Endothelial cell (in vitro differentiated cells): ENCODE results near the gene NXF1. TPM values are rescaled to one million over a fixed set of nuclear protein-coding genes. Genes with fewer than 3 reads are reported as not detected.
"Not testable (repeated sequence)": the region's sequence is repeated elsewhere in the genome, so short reads cannot be mapped to it uniquely, and the experiment has no call there.

Experiments
- DNase-seq: peaks from one replicate; pipeline ENCODE4 v3.0.0; 2021; ENCODE audit warnings: low spot score
- H3K27ac Mint-ChIP-seq: one replicate; pipeline ENCODE4 v1.8.0; 2021; ENCODE audit warnings: mixed read lengths, inconsistent platforms; ENCODE audit not compliant: unreplicated experiment
- H3K27me3 Mint-ChIP-seq: one replicate; pipeline ENCODE4 v1.8.0; 2021; ENCODE audit warnings: mild to moderate bottlenecking, moderate library complexity, mixed read lengths, inconsistent platforms; ENCODE audit not compliant: unreplicated experiment
- H3K36me3 Mint-ChIP-seq: one replicate; pipeline ENCODE4 v1.8.0; 2021; ENCODE audit warnings: mild to moderate bottlenecking, low read depth, mixed read lengths, inconsistent platforms; ENCODE audit not compliant: unreplicated experiment
- H3K4me1 Mint-ChIP-seq: one replicate; pipeline ENCODE4 v1.8.0; 2021; ENCODE audit warnings: mild to moderate bottlenecking, mixed read lengths, inconsistent platforms; ENCODE audit not compliant: unreplicated experiment
- H3K4me3 Mint-ChIP-seq: one replicate; pipeline ENCODE4 v1.8.0; 2021; ENCODE audit warnings: mild to moderate bottlenecking, mixed read lengths, inconsistent platforms; ENCODE audit not compliant: unreplicated experiment
- H3K9me3 Mint-ChIP-seq: one replicate; pipeline ENCODE4 v1.8.0; 2021; ENCODE audit warnings: mixed read lengths, inconsistent platforms; ENCODE audit not compliant: unreplicated experiment
- CTCF ChIP-seq: fragments of 200-600 bp; sonication (generic); IDR thresholded peaks from one replicate; pipeline ENCODE4 v1.5.0; 2021; ENCODE audit warnings: antibody characterized with exemption; ENCODE audit not compliant: unreplicated experiment
- total RNA-seq: library from RNA; stranded (reverse); fragmentation: NEBNext Ultra II Directional; extraction: Animal tissue kit (Norgen Biotek cat#: 25700); gene quantifications from one replicate; pipeline ENCODE4 v1.2.1, GENCODE V29; 2021; ENCODE audit not compliant: unreplicated experiment

NXF1 gene
- total RNA-seq, 1 donor from 2014 or later: 50.8 TPM

- no peaks in the 10 kb centered on the region for H3K9me3 Mint-ChIP-seq
- H3K36me3 Mint-ChIP-seq: peaks cover 5% of the 10 kb centered on the region
- H3K4me1 Mint-ChIP-seq: peaks cover 5% of the 10 kb centered on the region
- TF ChIP-seq CTCF: no peak
- peaks cover 11% of the 10 kb centered on the region for H3K27me3 Mint-ChIP-seq
- no peak overlapping the region for H3K27ac Mint-ChIP-seq
- no peak for DNase-seq
- H3K4me3 Mint-ChIP-seq: no peak overlapping the region
These were observed 38.9 kb upstream of the NXF1 start for GRCh38 chr11:62844154-62844553.

GRCh38 chr11:62843466-62843865 lies 38.2 kb upstream of the NXF1 start:
- Mint-ChIP-seq H3K36me3 (peaks cover 5% of the 10 kb centered on the region), H3K27me3 (peaks cover 13% of the 10 kb centered on the region), H3K4me1 (peaks cover 7% of the 10 kb centered on the region), H3K27ac (peak overlapping the region; percentile 45), H3K9me3 (no peaks in the 10 kb centered on the region), H3K4me3 (no peak overlapping the region)
- no peak for DNase-seq
- TF ChIP-seq CTCF: no peak

GRCh38 chr11:62842891-62843290 lies 37.7 kb upstream of the NXF1 start:
- H3K4me3 Mint-ChIP-seq, H3K36me3 Mint-ChIP-seq, H3K9me3 Mint-ChIP-seq, H3K27ac Mint-ChIP-seq, DNase-seq, H3K4me1 Mint-ChIP-seq: not testable (repeated sequence)
- peaks cover 13% of the 10 kb centered on the region for H3K27me3 Mint-ChIP-seq

- H3K36me3 Mint-ChIP-seq: peaks cover 5% of the 10 kb centered on the region
- peak; percentile 38 for DNase-seq
- no peaks in the 10 kb centered on the region for H3K9me3 Mint-ChIP-seq
- no peak overlapping the region for H3K27ac Mint-ChIP-seq
- H3K27me3 Mint-ChIP-seq: peaks cover 15% of the 10 kb centered on the region
- no peak overlapping the region for H3K4me3 Mint-ChIP-seq
- TF ChIP-seq CTCF: no peak
- peaks cover 7% of the 10 kb centered on the region for H3K4me1 Mint-ChIP-seq
These were observed 37.0 kb upstream of the NXF1 start for GRCh38 chr11:62842171-62842741.

- TF ChIP-seq CTCF: no peak
- Mint-ChIP-seq H3K4me1 (peaks cover 8% of the 10 kb centered on the region), H3K4me3 (no peak overlapping the region), H3K9me3 (no peaks in the 10 kb centered on the region), H3K36me3 (peaks cover 7% of the 10 kb centered on the region), H3K27me3 (peaks cover 15% of the 10 kb centered on the region), H3K27ac (no peak overlapping the region)
- DNase-seq: peak; percentile 81
These were observed 36.3 kb upstream of the NXF1 start for GRCh38 chr11:62841361-62842170.

GRCh38 chr11:62840721-62841360 lies 35.6 kb upstream of the NXF1 start:
- peak overlapping the region; percentile 100 for H3K4me3 Mint-ChIP-seq
- H3K36me3 Mint-ChIP-seq: peaks cover 11% of the 10 kb centered on the region
- H3K4me1 Mint-ChIP-seq: peaks cover 10% of the 10 kb centered on the region
- not testable (repeated sequence) for H3K27ac Mint-ChIP-seq, H3K9me3 Mint-ChIP-seq
- peaks cover 15% of the 10 kb centered on the region for H3K27me3 Mint-ChIP-seq
- peak; percentile 59 for DNase-seq
